Inflammatory macrophage (primary cell): ENCODE results near the gene GOLGA6D.
"Not testable (repeated sequence)": the region's sequence is repeated elsewhere in the genome, so short reads cannot be mapped to it uniquely, and the experiment has no call there.

Source experiments
- DNase-seq, 2 donors: peaks; one replicate each; pipeline ENCODE4 v3.0.0-alpha.2; 2020 to 2022

Gene GOLGA6D

GRCh38 chr15:75293660-75294059 is 11.0 kb downstream of the GOLGA6D start:
- not testable (repeated sequence) for DNase-seq

- not testable (repeated sequence) for DNase-seq
Measured at GRCh38 chr15:75298541-75299310, 16.1 kb downstream of the GOLGA6D start.

- not testable (repeated sequence) for DNase-seq
Measured at GRCh38 chr15:75299311-75299688, 16.7 kb downstream of the GOLGA6D start.

GRCh38 chr15:75300026-75300425 is 17.4 kb downstream of the GOLGA6D start:
- not testable (repeated sequence) for DNase-seq

GRCh38 chr15:75302318-75302717 is 19.7 kb downstream of the GOLGA6D start:
- no peak for DNase-seq

- DNase-seq = not testable (repeated sequence)
Measured at GRCh38 chr15:75302753-75303152, 20.1 kb downstream of the GOLGA6D start.

- DNase-seq = no peak
Measured at GRCh38 chr15:75306188-75306587, 23.6 kb downstream of the GOLGA6D start.

- peak; percentile 7 to 15 for DNase-seq
Measured at GRCh38 chr15:75307778-75308390, 25.2 kb downstream of the GOLGA6D start.

- DNase-seq = no peak
Measured at GRCh38 chr15:75309711-75310110, 27.1 kb downstream of the GOLGA6D start.

- not testable (repeated sequence) for DNase-seq
Measured at GRCh38 chr15:75312548-75312947, 29.9 kb downstream of the GOLGA6D start.

- no peak for DNase-seq
Measured at GRCh38 chr15:75313116-75313845, 30.6 kb downstream of the GOLGA6D start.

GRCh38 chr15:75314552-75315290 is 32.1 kb downstream of the GOLGA6D start:
- DNase-seq = no peak

GRCh38 chr15:75319231-75319897 is 36.7 kb downstream of the GOLGA6D start:
- peak; percentile 54 to 60 for DNase-seq

GRCh38 chr15:75321711-75322110 is 39.1 kb downstream of the GOLGA6D start:
- DNase-seq = no peak

- DNase-seq = no peak
Measured at GRCh38 chr15:75325922-75326321, 43.3 kb downstream of the GOLGA6D start.

GRCh38 chr15:75327005-75327404 is 44.4 kb downstream of the GOLGA6D start:
- DNase-seq = no peak

GRCh38 chr15:75327491-75327890 is 44.9 kb downstream of the GOLGA6D start:
- DNase-seq = no peak

- DNase-seq = no peak
Measured at GRCh38 chr15:75328493-75329314, 46.1 kb downstream of the GOLGA6D start.

GRCh38 chr15:75329571-75329970 is 46.9 kb downstream of the GOLGA6D start:
- no peak for DNase-seq

GRCh38 chr15:75332093-75332492 is 49.5 kb downstream of the GOLGA6D start:
- DNase-seq = not testable (repeated sequence)
